ENCODE measurements around the gene C19orf38. TPM values are rescaled to one million over a fixed set of nuclear protein-coding genes. Genes with fewer than 3 reads are reported as not detected.

Gene C19orf38
- total RNA-seq, 2 donors from 2014 or later = 0.24 TPM; not detected in 1

DNA sequence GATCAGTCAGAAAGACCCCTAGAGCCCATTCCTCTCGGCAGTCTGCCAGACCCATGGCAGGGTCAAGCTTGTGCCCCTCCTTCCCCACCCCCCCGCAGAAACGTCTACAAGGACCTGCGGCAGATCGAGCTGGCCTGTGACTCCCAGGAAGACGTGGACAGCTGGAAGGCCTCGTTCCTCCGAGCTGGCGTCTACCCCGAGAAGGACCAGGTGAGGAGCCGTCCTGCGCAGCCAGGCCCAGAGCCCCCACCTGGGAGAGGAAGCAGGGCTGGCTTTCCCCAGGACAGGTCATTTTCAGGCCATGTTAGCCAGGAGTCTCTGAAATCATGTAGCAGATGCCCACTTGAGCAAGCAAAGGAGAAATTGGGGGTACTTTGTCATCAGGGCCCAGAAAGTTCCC is 24.5 kb upstream of the C19orf38 start:
- H3K27ac Mint-ChIP-seq = no peak overlapping the region
- WGBS, 2 experiments (ENCODE audit: insufficient coverage in 1 of 2, insufficient read length in 1 of 2) = 97 to 98% methylated on average over 9 to 12 of the region's 12 CpGs
- Histone ChIP-seq H3K9ac (ENCODE audit: extremely low read depth, low read length, poor library complexity, severe bottlenecking) (no peak overlapping the region), H3K9me3 (ENCODE audit: control insufficient read depth, low read length) (no peaks in the 10 kb centered on the region), H3K27ac (ENCODE audit: low read depth, low read length) (no peak overlapping the region), H3K27me3 (ENCODE audit: control insufficient read depth, insufficient read depth, low read length, poor library complexity, severe bottlenecking) (no peaks in the 10 kb centered on the region), H3K36me3 (ENCODE audit: control insufficient read depth, insufficient read depth, low read length) (peaks cover 37% of the 10 kb centered on the region), H3K4me1 (ENCODE audit: control insufficient read depth, insufficient read depth, low read length) (no peaks in the 10 kb centered on the region), H3K4me3 (ENCODE audit: low read length) (no peak overlapping the region)
- TF ChIP-seq, protein P1, sequence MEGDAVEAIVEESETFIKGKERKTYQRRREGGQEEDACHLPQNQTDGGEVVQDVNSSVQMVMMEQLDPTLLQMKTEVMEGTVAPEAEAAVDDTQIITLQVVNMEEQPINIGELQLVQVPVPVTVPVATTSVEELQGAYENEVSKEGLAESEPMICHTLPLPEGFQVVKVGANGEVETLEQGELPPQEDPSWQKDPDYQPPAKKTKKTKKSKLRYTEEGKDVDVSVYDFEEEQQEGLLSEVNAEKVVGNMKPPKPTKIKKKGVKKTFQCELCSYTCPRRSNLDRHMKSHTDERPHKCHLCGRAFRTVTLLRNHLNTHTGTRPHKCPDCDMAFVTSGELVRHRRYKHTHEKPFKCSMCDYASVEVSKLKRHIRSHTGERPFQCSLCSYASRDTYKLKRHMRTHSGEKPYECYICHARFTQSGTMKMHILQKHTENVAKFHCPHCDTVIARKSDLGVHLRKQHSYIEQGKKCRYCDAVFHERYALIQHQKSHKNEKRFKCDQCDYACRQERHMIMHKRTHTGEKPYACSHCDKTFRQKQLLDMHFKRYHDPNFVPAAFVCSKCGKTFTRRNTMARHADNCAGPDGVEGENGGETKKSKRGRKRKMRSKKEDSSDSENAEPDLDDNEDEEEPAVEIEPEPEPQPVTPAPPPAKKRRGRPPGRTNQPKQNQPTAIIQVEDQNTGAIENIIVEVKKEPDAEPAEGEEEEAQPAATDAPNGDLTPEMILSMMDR (conservative IDR thresholded peaks at IDR 0.05) = no peak
- H3K9me3 Mint-ChIP-seq = no peaks in the 10 kb centered on the region
- no peak for DNase-seq
- no peaks in the 10 kb centered on the region for H3K4me1 Mint-ChIP-seq
- no peaks in the 10 kb centered on the region for H3K27me3 Mint-ChIP-seq (ENCODE audit: insufficient read depth)
- H3K36me3 Mint-ChIP-seq (ENCODE audit: low read depth) = peaks cover 62% of the 10 kb centered on the region
- no peak overlapping the region for H3K4me3 Mint-ChIP-seq

DNA sequence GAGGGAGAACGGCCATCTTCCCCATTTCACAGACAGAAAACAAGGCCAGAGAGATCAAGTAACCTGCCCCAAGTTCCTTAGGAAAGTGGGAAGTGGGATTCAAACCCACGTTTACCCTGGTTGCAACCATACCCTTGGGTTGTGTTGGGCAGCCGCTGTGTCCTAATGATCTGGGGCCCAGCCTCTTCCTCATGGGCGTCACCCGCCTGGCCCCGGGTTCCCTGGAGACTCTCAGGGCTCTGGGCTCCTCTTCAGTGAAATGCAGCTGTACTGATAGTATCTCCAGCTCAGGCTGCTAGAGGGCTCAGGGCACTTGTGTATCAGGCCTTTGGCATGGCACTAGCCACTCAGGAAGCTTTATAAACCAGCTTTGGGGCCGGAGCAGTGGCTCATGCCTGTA is 22.0 kb upstream of the C19orf38 start:
- Histone ChIP-seq H3K27me3 (ENCODE audit: control insufficient read depth, insufficient read depth, low read length, poor library complexity, severe bottlenecking) (no peaks in the 10 kb centered on the region), H3K4me3 (ENCODE audit: low read length) (no peak overlapping the region), H3K36me3 (ENCODE audit: control insufficient read depth, insufficient read depth, low read length) (peaks cover 29% of the 10 kb centered on the region), H3K9me3 (ENCODE audit: control insufficient read depth, low read length) (no peaks in the 10 kb centered on the region), H3K9ac (ENCODE audit: extremely low read depth, low read length, poor library complexity, severe bottlenecking) (no peak overlapping the region), H3K4me1 (ENCODE audit: control insufficient read depth, insufficient read depth, low read length) (no peaks in the 10 kb centered on the region), H3K27ac (ENCODE audit: low read depth, low read length) (no peak overlapping the region)
- Mint-ChIP-seq H3K27me3 (ENCODE audit: insufficient read depth) (no peaks in the 10 kb centered on the region), H3K36me3 (ENCODE audit: low read depth) (peaks cover 44% of the 10 kb centered on the region), H3K4me3 (no peak overlapping the region), H3K9me3 (no peaks in the 10 kb centered on the region), H3K27ac (no peak overlapping the region), H3K4me1 (no peaks in the 10 kb centered on the region)
- DNase-seq = no peak
- TF ChIP-seq, protein P1 (conservative IDR thresholded peaks at IDR 0.05) = no peak
- WGBS, 2 experiments (ENCODE audit: insufficient coverage in 1 of 2, insufficient read length in 1 of 2) = 94 to 95% methylated on average over 7 of the region's 7 CpGs

DNA sequence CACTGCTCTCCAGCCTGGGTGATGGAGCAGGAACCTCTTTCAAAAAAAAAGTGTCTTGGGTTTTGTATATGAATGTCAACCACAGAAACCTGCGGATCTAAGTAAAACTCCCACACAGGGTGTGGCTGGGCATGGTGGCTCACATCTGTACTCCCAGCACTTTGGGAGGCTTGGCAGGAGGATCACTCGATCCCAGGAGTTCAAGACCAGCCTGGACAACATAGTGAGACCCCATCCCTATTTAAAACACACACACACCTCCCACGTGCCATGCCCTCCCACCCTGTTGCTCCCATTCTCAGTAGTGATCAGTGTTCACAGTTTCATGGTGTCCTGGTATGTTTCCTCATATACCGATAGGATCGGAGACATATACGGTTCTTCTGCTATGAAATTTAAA is 21.4 kb upstream of the C19orf38 start:
- Mint-ChIP-seq H3K4me3 (no peak overlapping the region), H3K27ac (no peak overlapping the region), H3K36me3 (ENCODE audit: low read depth) (peaks cover 40% of the 10 kb centered on the region), H3K4me1 (no peaks in the 10 kb centered on the region), H3K9me3 (no peaks in the 10 kb centered on the region), H3K27me3 (ENCODE audit: insufficient read depth) (no peaks in the 10 kb centered on the region)
- 95 to 100% methylated on average over 5 to 6 of the region's 6 CpGs for WGBS, 2 experiments (ENCODE audit: insufficient coverage in 1 of 2, insufficient read length in 1 of 2)
- Histone ChIP-seq H3K27me3 (ENCODE audit: control insufficient read depth, insufficient read depth, low read length, poor library complexity, severe bottlenecking) (no peaks in the 10 kb centered on the region), H3K27ac (ENCODE audit: low read depth, low read length) (no peak overlapping the region), H3K36me3 (ENCODE audit: control insufficient read depth, insufficient read depth, low read length) (peaks cover 29% of the 10 kb centered on the region), H3K4me3 (ENCODE audit: low read length) (no peak overlapping the region), H3K9ac (ENCODE audit: extremely low read depth, low read length, poor library complexity, severe bottlenecking) (no peak overlapping the region), H3K9me3 (ENCODE audit: control insufficient read depth, low read length) (no peaks in the 10 kb centered on the region), H3K4me1 (ENCODE audit: control insufficient read depth, insufficient read depth, low read length) (no peaks in the 10 kb centered on the region)
- no peak for DNase-seq
- TF ChIP-seq, protein P1 (conservative IDR thresholded peaks at IDR 0.05) = no peak

All from endodermal cell (in vitro differentiated cells).